ENCODE data around the gene RNF141.

The RNF141 gene

GRCh38 chr11:10540915-10541560 is at the start of gene RNF141:
RNF141 (minus strand) TSS chr11:10541187; CDS start chr11:10534158, 7,029 bp downstream.
- DNase-seq (ENCODE audit: low read depth): peak; percentile 97

GRCh38 chr11:10590218-10590915 is 49.4 kb upstream of the RNF141 start:
- no peak for DNase-seq (ENCODE audit: low read depth)

DNA sequence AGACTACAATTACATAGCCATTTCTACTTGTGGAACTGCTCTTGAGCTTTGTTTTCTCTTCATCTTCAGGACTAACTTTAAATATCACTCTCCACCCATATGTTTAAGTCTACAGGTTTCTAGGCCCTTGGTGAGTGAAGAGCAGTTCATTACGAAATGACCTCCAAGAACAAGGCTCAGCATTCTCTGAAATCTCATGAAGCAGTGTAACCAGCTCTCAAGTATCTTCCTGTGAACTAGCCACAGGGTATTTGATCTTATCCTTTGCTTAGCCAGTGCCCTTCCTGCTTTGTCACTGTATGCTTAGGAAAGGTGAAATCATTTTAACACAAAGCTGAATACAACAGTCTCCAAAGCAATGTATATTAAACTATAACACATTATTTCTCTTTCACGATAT is 47.9 kb upstream of the RNF141 start:
- no peak for DNase-seq (ENCODE audit: low read depth)

GRCh38 chr11:10587995-10588394 is 47.0 kb upstream of the RNF141 start:
- no peak for DNase-seq (ENCODE audit: low read depth)

DNA sequence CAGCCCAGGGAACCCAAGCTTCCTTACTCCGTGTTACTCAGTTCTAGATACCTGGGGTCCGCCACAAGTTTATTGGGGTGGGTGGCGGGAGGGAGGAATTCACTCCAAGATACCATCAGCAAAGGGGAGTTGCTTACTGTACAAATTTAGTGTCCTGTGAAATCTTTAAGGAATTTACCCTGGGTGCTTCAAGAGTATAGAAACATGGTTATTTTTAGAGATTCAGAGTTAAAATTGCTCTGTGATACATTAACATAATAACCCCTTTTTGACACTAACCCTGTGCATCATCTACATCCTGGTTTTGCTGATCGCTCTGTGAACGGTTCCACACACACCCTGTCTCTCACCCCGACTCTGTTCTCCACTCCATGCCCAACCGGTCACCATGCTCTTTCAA is 46.4 kb upstream of the RNF141 start:
- no peak for DNase-seq (ENCODE audit: low read depth)

DNA sequence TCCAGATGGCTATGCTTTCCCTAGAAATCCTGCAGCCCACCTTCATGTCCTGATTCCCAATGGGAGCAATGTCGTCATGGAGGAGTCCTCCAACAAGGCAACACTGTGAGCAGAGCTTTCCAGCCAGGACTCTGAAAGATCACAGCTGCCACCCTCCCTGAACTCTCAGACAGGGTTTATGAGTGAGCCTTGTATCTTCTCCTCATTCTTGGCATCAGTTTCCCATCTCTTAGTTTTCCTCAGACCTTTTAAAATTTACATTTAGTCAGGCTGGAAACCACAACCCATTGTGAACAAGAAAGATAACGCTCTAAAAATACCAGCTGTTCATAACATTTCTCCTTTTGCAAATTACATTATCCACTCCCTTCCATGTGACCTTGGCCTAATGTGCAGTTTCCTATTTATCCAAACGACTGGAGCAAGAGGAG is 43.1 kb upstream of the RNF141 start:
- no peak for DNase-seq (ENCODE audit: low read depth)

GRCh38 chr11:10581481-10582019 is 40.6 kb upstream of the RNF141 start:
- no peak for DNase-seq (ENCODE audit: low read depth)

DNA sequence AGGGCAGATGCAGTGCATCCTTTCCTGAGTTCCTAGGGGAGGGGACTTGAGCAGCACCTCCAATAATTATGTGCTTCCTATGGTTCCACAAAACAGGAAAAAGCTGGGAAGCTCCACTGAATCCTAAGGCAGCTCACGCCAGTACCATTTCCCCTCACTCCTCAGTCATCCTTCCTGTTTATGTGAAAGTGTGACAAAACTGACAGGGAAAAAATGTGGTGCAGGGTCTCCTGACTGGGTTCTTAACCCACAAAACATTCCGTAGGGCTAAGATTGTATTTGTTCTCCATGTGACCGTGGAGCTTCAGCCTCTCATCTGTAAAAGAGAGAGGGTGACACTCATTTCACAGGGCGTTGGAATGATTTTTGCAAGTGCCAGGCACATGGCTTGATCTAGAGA is 39.6 kb upstream of the RNF141 start:
- no peak for DNase-seq (ENCODE audit: low read depth)

- DNase-seq (ENCODE audit: low read depth): no peak
Measured at GRCh38 chr11:10579700-10580099, 38.7 kb upstream of the RNF141 start.

GRCh38 chr11:10576035-10576398 is 35.0 kb upstream of the RNF141 start:
- DNase-seq (ENCODE audit: low read depth): no peak

- DNase-seq (ENCODE audit: low read depth): no peak
Measured at GRCh38 chr11:10575346-10576034, 34.5 kb upstream of the RNF141 start.

DNA sequence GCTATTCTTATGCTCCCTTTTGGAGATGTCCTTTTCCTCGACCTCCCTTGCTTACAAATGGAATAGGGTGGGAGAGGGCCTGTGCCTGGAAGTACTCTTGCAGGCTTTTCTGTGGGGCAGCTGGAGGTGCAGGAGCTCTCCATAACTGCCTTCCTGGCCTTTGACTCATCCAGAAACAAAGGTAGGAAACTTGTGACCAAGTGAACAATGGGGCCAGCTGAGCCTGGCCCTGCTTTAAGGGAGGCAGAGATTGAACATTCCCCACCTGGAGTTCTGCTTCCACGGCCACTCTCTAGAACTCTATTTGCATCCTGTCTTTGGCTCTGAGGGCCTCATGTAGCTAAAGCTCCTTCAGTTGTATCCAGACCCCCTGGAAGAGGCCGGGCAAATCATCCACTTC is 32.6 kb upstream of the RNF141 start:
- no peak for DNase-seq (ENCODE audit: low read depth)

- no peak for DNase-seq (ENCODE audit: low read depth)
Measured at GRCh38 chr11:10573028-10573427, 32.0 kb upstream of the RNF141 start.

DNA sequence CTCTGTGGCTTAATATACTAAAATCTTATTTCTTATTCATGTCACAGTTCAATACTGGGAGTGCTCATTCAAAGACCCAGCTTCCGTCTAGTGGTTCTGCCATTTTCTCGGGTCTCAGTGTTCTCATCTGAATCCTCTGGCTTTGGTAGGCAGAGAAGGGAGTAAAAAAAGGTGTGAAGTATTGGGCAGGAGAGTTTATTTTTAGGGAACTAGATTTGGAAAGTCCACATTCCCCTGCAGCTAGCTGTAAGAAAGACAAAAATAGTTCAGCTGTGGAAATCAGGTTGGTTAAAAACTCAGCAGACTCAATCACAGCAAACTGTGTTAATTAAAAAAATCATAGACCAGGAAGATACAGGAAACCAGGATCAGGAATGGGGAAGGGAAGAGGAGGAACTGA is 31.5 kb upstream of the RNF141 start:
- no peak for DNase-seq (ENCODE audit: low read depth)

GRCh38 chr11:10568486-10568941 is 27.5 kb upstream of the RNF141 start, which contains the start of gene LYVE1:
LYVE1 (minus strand) TSS chr11:10568665; CDS start chr11:10568532, 133 bp downstream.
- DNase-seq (ENCODE audit: low read depth): no peak

DNA sequence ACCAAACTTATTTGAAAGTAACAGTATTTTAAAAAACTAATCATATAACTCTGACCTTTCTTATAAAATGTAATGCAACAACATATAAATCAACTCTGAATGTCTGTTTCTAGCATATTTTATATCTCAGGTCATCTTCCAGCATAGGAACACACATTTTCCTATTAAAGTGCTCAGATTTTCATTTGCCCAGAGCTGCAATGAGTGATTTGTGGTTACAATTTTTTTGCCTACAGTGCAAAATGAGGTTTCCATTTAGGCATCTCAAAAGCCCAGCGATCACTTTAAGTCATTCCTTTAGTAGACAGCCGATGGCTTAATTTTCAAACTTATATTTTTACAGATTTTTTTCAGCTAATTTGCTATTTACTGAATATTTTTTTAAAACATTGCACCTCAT is 26.5 kb upstream of the RNF141 start:
- DNase-seq (ENCODE audit: low read depth): no peak

DNA sequence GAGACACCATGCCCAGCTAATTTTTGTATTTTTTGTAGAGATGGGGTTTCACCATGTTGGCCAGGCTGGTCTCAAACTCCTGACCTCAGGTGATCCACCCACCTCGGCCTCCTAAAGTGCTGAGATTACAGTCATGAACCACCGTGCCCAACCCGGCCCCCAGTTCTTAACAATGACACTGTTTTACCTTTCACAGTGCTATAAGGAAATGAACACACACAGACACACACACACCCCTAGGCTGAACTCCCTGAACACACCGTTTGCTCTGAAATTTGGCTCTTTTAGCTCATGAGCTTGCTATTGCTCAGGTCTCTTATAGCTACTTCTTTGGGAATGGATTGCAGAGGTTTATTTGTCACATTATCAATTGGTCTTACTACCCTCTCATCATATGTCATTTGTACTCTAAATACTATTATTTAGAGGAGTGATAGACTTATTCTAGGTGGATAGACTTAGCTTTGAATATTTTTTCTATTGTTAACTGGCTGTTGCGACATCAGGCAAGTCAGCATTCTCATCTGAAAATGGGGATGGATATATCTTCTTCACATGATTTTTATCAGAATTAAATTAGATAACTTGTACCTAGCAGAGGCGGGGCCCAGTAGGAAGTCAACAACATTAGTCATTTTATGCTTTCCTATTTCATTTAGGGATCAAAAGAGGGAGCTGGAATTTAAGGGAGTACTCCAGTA is 25.4 kb upstream of the RNF141 start:
- DNase-seq (ENCODE audit: low read depth): no peak

DNA sequence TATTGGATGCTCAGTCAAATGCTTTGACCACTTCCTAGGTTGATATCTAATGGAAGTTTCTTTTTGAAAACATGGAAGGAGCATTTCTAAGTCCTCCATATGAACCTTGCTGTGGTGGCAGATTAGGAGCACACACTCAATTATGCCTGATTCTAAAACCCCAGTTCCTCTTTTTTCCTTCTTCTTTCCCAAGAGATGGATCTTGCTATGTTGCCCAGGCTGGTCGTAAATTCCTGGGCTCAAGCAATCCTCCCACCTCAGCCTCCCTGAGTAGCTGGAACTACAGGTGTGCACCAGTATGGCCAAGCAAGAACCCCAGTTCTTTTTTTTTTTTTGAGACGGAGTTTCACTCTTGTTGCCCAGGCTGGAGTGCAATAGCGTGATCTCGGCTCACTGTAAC is 24.5 kb upstream of the RNF141 start:
- DNase-seq (ENCODE audit: low read depth): no peak

- no peak for DNase-seq (ENCODE audit: low read depth)
Measured at GRCh38 chr11:10564696-10565318, 23.8 kb upstream of the RNF141 start.

GRCh38 chr11:10564030-10564429 is 23.0 kb upstream of the RNF141 start:
- DNase-seq (ENCODE audit: low read depth): no peak

DNA sequence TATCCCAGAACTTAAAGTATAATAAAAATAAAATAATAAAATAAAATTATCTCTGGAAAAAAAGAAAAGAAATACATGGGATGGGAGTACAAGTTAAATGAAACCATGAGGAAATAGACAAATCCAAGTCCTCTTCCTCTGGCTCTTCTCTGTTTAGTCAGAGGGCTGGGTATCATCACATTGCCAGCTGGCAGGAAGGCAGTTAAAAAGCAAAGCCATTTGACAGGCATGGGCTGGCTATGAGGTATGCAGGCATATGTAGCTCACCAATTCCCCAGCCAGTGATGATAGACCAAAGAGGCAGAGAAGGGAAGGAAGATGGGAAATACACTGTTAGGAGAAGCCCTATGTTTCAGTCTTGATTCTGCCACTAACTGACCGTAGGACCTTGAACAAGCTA is 21.0 kb upstream of the RNF141 start:
- DNase-seq (ENCODE audit: low read depth): no peak
